Measurements from ENCODE around the gene CKS1B. TPM values are rescaled to one million over a fixed set of nuclear protein-coding genes. Genes with fewer than 3 reads are reported as not detected.
"Not testable (repeated sequence)": the region's sequence is repeated elsewhere in the genome, so short reads cannot be mapped to it uniquely, and the experiment has no call there.

The CKS1B gene
- total RNA-seq, 1 donor from 2014 or later: 28.5 TPM

DNA sequence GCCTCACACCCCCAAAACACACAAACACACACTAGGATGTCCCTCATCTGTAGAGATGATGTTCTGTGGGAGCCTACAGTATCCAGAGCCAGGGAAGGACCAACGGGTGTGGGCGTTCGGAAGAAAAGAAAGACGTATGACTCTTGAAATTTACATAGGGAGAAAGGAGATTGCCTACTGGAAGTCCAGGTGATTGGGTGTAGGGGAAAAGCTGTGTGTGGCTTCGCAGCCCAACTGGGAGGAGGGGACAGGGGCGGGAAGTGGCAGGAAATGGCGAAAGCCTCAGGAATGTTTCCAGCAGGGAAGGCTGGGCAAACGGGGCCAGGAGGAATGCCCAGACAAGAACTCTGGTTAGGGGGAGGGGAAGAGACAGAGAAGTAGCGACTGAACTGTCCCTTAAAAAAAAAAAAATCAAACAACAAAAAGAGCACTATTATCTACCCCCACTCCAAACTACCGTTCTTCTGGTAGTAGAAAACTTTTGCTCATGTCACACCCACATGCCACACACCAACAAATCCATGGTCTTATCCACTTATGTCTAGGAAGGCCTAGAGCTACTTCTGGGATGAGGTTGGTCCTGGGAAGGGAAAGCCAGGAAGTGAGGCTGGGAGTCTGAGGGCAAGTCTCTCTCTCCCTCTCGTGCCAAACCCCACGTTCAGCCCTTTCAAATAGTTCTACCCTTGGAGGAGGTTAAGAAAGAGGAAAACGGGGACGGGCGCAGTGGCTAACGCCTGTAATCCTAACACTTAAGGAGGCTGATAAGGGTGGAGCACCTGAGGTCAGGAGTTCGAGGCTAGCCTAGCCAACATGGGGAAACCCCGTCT is 1.8 kb upstream of the CKS1B start:
- ATAC-seq (peak; percentile 33 to 49), DNase-seq (peak; percentile 82)
- TF ChIP-seq, protein P1, sequence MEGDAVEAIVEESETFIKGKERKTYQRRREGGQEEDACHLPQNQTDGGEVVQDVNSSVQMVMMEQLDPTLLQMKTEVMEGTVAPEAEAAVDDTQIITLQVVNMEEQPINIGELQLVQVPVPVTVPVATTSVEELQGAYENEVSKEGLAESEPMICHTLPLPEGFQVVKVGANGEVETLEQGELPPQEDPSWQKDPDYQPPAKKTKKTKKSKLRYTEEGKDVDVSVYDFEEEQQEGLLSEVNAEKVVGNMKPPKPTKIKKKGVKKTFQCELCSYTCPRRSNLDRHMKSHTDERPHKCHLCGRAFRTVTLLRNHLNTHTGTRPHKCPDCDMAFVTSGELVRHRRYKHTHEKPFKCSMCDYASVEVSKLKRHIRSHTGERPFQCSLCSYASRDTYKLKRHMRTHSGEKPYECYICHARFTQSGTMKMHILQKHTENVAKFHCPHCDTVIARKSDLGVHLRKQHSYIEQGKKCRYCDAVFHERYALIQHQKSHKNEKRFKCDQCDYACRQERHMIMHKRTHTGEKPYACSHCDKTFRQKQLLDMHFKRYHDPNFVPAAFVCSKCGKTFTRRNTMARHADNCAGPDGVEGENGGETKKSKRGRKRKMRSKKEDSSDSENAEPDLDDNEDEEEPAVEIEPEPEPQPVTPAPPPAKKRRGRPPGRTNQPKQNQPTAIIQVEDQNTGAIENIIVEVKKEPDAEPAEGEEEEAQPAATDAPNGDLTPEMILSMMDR (IDR thresholded peaks at IDR 0.05): no peak
- no peaks in the 10 kb centered on the region for H3K27me3 ChIP-seq (ENCODE audit: low read depth)
- peaks cover 15% of the 10 kb centered on the region for H3K36me3 ChIP-seq
- no peaks in the 10 kb centered on the region for H3K9me3 ChIP-seq
- peaks cover 63% of the 10 kb centered on the region for H3K4me1 ChIP-seq
- intact Hi-C loops (cut with DNase I): no loop called here
- H3K4me3 ChIP-seq: peak overlapping the region; percentile 83
- peak overlapping the region; percentile 98 for H3K27ac ChIP-seq

DNA sequence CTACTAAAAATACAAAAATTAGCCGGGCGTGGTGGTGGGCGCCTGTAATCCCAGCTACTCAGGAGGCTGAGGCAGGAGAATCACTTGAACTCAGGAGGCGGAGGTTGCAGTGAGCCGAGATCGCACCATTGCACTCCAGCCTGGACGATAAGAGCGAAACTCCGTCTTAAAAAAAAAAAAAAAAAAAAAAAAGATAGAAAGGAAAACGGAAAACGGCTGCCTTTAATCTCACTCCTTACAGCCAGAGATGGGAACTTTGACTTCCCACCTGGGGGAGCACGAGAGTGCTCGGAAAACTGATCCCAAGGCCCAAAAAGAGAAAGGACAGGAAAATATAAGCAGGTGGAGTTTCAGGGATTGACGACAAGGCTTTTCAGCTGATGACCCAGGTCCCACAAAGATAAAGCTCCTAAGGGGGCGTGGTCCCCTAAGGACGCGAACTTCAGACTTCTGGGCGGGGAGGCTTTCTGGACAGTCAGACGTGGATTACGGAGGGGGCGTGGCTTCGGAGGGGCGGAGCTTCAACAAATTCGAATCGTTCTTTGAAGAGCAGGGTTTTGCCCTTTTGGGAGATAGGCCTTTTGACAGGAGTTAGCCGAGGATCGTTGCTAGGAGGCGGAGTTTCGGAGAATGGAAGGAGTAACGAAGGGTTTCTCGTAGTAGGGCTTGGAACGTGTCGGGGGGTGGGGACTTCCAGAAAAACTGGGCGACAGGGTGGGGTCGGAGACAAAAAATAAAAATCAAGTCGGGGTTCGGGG is 958 bp upstream of the CKS1B start:
- no peaks in the 10 kb centered on the region for H3K9me3 ChIP-seq
- intact Hi-C loops (cut with DNase I): no loop called here
- peaks cover 58% of the 10 kb centered on the region for H3K4me1 ChIP-seq
- peaks cover 15% of the 10 kb centered on the region for H3K36me3 ChIP-seq
- TF ChIP-seq, protein P1 (IDR thresholded peaks at IDR 0.05): no peak
- peak overlapping the region; percentile 83 for H3K4me3 ChIP-seq
- ATAC-seq (peak; percentile 75 to 82), DNase-seq (peak; percentile 98)
- peak overlapping the region; percentile 98 for H3K27ac ChIP-seq
- no peaks in the 10 kb centered on the region for H3K27me3 ChIP-seq (ENCODE audit: low read depth)

DNA sequence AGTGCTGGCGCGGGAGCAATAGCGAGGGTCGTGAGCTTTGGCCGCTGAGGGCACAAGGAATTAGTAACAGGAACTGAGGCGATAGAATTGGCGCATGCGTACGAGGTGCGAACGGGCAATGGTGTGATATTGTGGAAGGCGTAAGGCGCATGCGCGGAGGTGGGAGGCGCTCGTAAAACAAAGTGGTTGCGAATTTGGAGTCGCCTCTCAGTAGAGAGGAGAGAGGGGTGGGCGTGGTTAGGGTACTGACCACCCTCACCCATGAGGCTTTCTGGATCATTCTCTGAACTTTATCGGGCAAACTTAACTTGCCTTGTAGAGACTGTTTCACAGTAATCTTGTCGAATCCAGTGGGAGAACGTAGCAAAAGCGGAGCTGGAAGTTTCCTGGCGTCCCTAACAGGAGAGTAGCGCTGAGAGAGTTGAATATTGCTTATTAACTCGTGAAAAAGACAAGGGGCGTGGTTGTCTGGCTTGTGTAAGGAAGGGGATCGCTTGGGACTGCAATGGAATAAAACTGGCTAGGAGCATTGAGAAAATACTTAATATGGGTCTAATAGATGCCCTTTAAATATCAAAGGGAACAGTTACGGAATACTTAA is 427 bp downstream of the CKS1B start:
- TF ChIP-seq, protein P1 (IDR thresholded peaks at IDR 0.05): no peak
- peak overlapping the region; percentile 83 for H3K4me3 ChIP-seq
- ATAC-seq (peak; percentile 71 to 77), DNase-seq (peak; percentile 95)
- H3K4me1 ChIP-seq: peaks cover 45% of the 10 kb centered on the region
- H3K36me3 ChIP-seq: peaks cover 8% of the 10 kb centered on the region
- H3K27me3 ChIP-seq (ENCODE audit: low read depth): no peaks in the 10 kb centered on the region
- peak overlapping the region; percentile 98 for H3K27ac ChIP-seq
- H3K9me3 ChIP-seq: no peaks in the 10 kb centered on the region
- intact Hi-C loops (cut with DNase I): no loop called here

DNA sequence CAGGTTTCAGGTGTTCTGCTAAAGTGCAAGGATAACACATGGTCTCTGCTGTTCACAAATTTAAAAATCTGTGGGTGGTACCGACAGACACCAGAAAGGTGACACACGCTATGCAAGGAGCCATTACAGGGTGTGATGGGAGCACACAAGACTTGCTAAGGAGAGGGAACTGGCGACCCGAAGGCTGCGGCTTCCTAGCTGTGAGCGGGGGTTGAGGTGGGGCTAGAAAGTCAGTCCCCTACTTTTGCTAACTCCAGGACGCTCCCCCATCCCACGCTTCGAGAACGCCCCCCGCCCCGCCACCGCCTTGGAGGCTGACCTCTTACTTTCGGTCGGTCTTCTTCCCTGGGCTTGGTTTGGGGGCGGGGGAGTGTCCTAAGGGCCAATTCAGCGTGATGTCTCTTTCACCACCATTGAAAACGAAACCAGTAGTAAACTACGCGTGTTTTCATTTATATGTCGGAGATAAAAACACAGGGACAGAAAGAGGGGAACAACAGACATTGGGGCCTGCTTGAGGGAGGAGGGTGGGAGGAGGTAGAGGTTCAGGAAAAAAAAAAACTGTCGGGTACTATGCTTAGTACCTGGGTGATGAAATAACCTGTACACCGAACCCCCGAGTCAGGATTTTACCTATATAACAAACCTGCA is 1.1 kb downstream of the CKS1B start:
- no peaks in the 10 kb centered on the region for H3K27me3 ChIP-seq (ENCODE audit: low read depth)
- peaks cover 8% of the 10 kb centered on the region for H3K36me3 ChIP-seq
- H3K4me3 ChIP-seq: peak overlapping the region; percentile 83
- H3K4me1 ChIP-seq: peaks cover 39% of the 10 kb centered on the region
- ATAC-seq: no peak
- TF ChIP-seq, protein P1 (IDR thresholded peaks at IDR 0.05): no peak
- H3K27ac ChIP-seq: peak overlapping the region; percentile 98
- peak; percentile 81 for DNase-seq
- intact Hi-C loops (cut with DNase I): no loop called here
- H3K9me3 ChIP-seq: no peaks in the 10 kb centered on the region

DNA sequence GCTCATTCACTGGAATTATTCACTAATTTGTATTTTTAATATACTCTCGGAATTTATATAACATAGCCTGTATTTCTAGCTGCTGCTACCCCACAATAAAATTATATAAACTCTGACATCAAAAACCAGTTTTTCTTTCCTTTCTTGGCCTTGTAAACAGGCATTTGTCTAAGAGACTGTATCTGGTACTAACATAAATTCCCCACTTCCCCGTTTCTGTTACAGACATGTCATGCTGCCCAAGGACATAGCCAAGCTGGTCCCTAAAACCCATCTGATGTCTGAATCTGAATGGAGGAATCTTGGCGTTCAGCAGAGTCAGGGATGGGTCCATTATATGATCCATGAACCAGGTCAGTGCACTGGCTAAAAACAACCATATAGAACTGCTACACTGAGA is 3.3 kb downstream of the CKS1B start:
- H3K4me3 ChIP-seq; intact Hi-C loops (cut with DNase I); H3K27ac ChIP-seq; H3K9me3 ChIP-seq; DNase-seq; ATAC-seq; H3K27me3 ChIP-seq (ENCODE audit: low read depth); H3K36me3 ChIP-seq: not testable (repeated sequence)
- peaks cover 23% of the 10 kb centered on the region for H3K4me1 ChIP-seq
